HS-27A (cell line): Measurements from ENCODE around the gene ERC2.

Source experiments
- DNase-seq: peaks from one replicate; pipeline ENCODE4 v3.0.0-alpha.2; 2012; ENCODE audit warnings: low read depth, missing footprints

Gene ERC2

DNA sequence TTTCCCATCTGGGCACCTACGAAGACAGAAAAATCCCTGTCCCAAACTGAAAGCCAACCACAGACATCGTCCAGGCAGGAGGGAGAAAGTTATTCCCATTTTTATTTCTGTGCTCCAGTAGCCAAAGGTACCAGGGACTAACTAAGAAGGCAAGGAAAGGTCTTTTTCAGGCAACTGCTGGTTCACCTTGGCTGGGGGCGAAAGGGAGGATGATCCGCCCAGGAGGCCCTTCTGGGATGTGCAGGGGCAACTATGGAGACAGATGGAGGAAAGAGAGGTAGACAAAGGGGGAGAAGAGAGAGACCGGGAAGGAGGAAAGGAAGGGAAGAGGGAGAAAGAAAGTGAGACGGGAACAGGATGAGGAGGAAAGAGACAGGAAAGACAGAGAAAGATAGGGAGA lies 994.5 kb downstream of the ERC2 start:
- no peak for DNase-seq

DNA sequence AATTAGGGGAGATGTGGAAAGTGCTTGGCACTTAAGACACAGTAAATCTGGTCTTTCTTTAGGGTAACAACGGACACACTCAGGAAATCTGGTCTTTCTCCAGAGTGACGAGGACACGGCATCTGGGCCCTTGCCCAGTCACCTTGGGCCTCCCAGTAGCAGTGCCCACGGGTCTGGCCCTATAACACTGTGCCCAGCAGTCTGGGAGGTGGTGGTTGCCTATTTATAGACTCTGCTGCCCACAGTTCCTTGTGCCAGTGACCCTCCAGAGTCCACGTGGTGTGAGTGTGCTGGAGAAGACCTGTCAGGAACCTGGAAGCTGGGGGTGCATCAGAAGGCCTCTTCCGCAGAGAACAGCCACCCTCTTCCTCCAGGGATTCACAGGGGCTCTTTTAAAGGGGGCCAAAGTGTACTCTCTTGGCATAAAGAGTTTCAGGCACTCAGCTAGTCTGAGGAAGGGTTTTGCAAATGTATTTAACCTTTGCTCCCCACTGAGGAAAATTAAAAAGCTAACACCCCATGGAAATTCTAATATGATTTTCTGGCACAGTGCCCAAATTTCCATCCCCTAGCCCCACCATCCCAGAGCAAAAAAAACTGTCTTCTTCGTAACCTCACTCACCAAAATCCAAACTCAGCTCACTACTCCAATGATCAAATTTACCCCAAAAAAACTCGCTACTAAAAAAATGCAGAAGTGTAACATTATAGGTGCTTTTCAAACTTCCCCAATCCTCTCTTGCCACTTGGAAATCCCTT lies 996.6 kb downstream of the ERC2 start:
- DNase-seq: no peak

DNA sequence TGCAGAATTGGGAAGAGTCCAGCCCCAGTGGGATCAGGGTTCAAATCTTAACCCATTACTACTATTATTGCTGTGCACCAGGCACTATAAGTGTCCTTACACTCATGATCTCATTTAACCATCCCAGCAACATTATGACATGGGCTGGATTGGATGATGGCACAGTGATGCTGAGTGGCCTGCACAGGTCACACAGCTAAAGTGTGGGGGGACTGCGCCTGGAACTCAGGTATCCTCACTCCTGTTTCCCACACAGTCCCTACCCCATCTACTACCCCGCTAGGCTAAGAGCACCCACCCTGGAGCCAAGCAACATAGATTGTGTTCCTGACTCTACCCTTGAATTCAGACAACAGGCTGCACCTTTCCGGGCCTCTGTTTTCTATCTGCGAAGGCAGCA lies 997.2 kb downstream of the ERC2 start:
- no peak for DNase-seq

DNA sequence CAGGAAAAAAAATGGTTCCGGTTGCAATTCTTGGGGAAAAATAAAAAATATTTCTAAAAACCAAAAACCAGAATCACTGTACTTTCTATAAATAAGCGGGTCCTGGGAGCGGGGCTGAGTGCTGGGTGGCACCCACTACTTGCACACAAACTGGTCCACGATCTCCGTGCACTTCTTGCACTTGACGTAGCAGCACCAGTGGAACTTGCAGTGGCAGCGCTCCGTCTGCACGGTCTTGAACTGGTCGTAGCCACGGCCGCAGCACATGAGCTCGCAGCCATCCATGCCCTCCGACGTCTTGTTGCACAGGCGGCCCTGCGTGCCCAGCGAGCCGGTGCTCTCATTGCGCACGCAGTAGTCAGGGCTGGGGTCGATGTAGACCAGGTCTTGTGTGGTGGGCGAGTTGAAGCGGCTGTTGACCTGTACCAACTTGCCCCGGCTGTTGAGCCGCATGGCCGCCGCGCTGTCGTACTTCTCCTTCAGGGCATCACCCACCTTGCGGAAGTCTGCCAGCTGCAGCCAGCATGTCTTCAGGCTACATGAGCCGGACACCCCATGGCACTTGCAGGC lies 998.2 kb downstream of the ERC2 start:
- DNase-seq: no peak

DNA sequence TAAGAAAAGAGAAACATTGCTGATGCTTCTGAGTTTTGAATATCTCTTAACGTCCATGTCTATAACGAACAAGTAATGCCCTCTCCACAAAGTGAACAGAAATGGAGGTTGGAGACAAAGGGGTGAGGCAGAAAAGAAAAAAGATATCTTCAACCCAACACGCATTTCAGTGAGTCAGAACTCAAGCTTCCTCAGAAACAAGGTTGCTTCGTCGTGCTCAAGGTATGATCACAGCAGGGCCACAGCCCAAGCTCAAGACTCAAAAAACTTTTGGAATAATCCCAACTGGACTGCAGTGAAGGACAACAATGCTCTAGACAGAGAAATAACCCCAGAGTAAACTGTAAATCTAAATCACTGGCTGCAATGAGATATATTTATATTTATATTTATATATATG lies 1000.0 kb downstream of the ERC2 start:
- no peak for DNase-seq

DNA sequence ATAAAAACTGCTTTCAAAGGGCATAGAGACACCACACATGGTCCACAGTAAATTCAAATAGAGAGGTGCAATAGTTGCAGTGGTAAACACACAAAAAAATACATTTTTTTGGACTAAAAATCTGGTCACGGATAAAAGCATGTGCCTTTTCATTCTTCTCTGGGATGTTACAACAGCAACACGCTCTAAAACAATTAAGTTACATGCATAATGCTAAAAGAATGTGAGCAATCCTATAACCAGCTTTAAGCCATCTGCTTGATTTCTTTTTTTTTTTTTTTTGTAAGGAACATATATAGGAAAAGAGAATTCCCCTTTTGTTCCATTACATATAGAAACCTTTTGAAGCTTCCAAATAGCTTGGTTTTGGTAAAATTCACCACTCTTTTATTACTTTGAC lies 1001.2 kb downstream of the ERC2 start:
- DNase-seq: no peak

DNA sequence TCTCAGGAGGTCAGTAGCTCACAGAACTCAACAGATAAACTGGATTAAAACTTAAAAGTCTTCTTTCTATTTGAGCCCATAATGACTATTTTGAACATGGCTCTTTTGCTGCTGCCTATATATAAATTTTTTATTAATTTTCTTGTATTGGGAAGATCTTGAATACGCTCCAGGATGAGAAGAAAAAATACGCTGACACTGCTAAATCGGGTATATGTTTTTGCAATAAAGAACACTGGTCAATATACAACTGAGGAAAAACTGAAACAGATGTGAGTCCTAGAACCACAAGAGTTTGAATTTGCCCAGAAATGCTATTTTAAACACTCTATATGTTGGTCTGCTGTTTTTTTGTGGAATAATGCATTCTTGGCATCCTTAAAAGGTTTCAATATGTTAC lies 1001.7 kb downstream of the ERC2 start:
- DNase-seq: no peak

DNA sequence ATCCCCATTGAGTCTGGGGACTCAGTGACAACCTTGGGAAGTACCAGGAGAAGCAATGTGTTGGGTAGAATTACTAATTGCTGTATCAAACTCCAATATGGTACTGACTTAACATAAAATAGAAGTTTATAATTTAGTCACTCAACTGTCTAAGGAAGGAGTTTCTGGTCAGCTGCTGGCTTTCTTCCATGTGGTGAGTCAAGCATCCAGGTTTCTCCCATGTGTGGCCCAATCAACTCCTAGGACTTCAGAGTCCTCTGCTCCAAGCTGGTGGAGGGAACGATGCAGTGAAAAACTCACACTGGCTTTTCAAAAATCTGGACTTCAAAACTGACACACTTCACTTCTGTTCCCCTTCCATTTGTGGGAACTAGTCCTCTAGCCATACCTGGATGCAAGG lies 1006.4 kb downstream of the ERC2 start:
- DNase-seq: peak; percentile 62

DNA sequence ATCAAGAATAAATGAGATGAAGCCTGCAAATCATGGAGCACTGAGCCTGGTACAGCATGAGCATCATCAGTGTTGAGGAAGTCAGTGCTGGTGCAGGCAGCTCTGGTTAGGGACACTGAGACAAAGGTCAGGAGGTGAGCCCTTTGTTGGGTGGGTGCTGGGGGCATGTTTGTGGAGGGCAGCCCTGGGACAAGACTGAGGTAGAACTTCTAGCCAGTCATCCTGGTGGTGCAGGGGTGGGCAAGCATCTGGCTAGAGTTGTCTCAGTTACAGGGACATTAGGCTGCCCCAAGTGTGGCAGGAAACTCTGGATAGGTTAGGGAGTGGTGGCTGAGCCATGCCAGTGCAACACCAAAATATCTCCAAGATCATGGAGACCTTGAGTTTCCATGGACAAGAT lies 1008.4 kb downstream of the ERC2 start:
- no peak for DNase-seq
